ENCODE results near the gene EMD.

Gene EMD

DNA sequence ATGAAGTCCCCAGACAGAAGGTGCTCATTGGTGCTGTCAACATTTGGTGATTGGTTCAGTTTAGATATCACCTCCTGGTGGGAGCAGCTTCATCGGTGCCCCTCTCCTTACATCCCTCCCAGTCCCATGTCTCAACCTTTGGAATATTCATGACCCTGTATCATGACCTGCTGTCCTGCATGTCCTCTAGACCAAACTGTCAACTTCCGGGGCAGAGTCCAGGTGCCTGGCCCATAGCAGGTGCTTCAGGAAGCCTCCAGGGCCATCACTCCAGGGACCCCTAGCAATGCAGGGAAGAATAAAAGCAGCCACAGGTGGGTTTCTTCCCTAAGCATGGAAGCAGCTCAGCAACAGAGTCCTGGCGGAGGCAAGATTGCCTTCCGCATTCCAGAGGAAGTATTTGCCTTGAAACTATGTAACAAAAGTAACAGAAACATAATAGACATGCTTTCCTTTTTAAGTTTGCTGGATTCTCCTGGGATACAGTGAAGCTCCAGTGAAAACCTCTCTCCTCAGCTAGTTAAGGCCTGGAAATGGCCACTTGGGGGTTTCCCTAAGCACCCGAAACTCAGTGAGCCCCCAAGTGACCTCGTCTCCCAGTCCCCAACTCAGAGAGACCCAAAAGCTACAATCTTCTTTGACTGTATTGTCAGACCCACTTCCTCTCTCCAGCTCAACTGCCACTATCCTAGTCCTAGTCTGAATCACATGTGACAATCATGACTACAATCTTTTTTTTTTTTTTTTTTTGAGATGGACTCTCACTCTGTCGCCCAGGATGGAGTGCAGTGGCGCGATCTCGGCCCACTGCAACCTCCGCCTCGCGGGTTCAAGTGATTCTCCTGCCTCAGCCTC, 48.0 kb downstream of the EMD start:
- DNase-seq: no peak

DNA sequence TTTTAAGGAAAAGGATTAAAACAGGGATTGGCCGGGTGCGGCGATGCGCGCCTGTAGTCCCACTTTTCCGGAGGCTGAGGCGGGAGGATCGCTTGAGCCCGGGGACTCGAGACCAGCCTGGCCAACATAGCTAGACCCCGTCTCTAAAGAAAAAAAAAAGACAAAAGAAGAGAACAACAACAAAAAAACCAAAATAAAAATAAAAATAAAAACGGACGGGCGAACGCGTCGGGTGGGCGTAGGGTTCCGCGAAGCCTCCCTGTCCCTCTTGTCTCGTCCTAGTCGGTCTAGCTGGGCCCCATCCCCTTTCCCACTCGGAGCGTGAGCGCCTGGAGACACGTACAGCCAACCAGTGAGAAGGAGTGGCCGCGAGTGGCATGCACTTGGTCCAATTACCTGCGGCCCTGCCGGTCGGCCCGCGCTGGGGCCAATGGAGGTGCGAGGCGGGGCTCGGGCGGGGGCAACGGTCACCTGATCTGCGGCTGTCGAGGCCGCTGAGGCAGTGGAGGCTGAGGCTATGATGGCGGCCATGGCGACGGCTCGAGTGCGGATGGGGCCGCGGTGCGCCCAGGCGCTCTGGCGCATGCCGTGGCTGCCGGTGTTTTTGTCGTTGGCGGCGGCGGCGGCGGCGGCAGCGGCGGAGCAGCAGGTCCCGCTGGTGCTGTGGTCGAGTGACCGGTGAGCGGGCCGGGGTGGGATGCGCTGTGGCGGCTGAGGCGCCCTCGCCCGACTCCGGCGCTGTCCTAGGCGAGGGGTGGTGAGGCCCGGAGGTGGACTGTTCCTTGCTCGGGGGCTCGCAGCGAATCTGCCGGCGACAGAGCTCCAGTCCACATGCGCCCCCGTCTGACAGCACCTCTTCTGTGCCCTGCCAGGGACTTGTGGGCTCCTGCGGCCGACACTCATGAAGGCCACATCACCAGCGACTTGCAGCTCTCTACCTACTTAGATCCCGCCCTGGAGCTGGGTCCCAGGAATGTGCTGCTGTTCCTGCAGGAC, 49.4 kb downstream of the EMD start, which contains the start of gene ATP6AP1:
Gene ATP6AP1 (plus strand): TSS at position 502 of the 996 bp plus-strand sequence. CDS start 16 bp downstream, at position 518.
- peak; percentile 96 for DNase-seq

DNA sequence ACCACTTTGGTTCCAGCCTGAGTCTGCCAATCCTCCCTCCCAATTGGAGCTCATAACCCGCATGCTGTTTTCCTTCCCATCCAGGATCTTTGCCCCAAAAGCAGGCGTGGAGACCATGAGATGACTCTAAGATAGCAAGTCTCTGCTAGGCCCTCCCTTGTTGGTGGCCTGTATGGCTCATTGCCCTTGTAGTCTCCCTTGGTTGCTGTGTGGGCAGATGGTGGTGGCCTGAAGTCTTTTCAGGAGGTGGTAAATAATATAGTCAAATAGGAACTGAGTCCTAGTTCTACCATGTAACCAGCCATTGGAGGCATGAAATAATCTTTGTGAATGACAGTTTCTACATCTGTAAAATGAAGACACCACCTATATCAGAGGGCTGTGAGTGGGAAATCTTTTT, 50.6 kb downstream of the EMD start:
- no peak for DNase-seq

DNA sequence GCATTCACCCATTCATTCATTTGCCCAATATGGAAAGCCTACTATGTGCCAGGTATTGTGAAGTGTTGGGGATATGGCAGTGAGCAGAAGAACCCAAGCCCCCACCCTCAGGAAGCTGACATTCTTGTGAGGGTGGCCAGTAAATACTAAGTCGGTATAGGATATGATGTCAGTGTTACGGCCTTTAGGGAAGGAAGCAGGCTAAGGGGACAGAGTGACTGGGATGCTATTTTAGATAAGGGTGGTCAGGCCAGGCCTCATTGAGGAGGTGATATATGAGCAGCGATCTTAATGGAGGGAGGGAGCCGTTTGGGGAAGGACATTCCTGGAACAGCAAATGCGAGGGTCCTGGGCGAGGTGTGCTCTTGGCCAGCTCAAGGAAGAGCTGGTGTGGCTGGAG, 51.4 kb downstream of the EMD start:
- no peak for DNase-seq

DNA sequence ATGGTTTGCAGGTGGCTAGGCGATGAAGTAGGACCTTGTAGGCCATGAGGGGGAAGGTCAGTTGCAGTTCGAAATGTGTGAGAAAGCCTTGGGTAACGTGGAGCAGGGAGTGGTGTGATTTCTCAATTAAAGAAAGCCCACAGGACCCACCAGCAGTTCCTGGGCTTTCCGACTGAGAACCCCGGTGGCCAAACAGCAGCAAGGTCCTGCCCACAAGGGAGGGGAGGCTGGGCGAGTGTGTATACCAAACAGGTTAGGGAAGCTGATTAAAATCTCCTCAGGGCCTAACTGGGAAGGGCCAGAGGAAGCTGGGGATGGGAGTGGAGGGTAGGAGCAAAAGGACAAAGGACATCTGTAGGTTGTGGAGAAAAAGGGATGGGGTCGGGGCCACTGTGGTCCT, 51.8 kb downstream of the EMD start:
- no peak for DNase-seq

Data from NCI-H187 treated with DMSO at 0.1 percent for 48 hours (cell line).